NCI-H446 (cell line): Measurements from ENCODE around the gene THUMPD3.

Experiments
- DNase-seq, 2 experiments: peaks; one replicate each; lab custom pipeline; 2025; lab: John Stamatoyannopoulos, UW

Gene THUMPD3

GRCh38 chr3:9352917-9353752 lies 9.7 kb upstream of the THUMPD3 start:
- DNase-seq, result peak; percentile 12 to 40

- DNase-seq, result no peak
Measured at GRCh38 chr3:9361691-9362388, 1.0 kb upstream of the THUMPD3 start.

GRCh38 chr3:9369508-9369907 lies 6.7 kb downstream of the THUMPD3 start:
- DNase-seq, result no peak

GRCh38 chr3:9373465-9373864 lies 10.6 kb downstream of the THUMPD3 start:
- DNase-seq, result no peak

- DNase-seq, result no peak
Measured at GRCh38 chr3:9377981-9378380, 15.1 kb downstream of the THUMPD3 start.

GRCh38 chr3:9379327-9379726 lies 16.5 kb downstream of the THUMPD3 start:
- no peak for DNase-seq

- DNase-seq, result no peak
Measured at GRCh38 chr3:9380014-9380413, 17.2 kb downstream of the THUMPD3 start.

GRCh38 chr3:9384141-9384828 lies 21.4 kb downstream of the THUMPD3 start:
- DNase-seq, result no peak

GRCh38 chr3:9385187-9386077 lies 22.6 kb downstream of the THUMPD3 start:
- DNase-seq, result no peak

GRCh38 chr3:9386078-9386459 lies 23.2 kb downstream of the THUMPD3 start:
- no peak for DNase-seq

GRCh38 chr3:9386501-9387321 lies 23.9 kb downstream of the THUMPD3 start:
- DNase-seq, result no peak

- DNase-seq, result no peak
Measured at GRCh38 chr3:9387322-9387655, 24.4 kb downstream of the THUMPD3 start.

GRCh38 chr3:9388142-9388541 lies 25.3 kb downstream of the THUMPD3 start:
- no peak for DNase-seq

- no peak for DNase-seq
Measured at GRCh38 chr3:9388562-9389272, 25.9 kb downstream of the THUMPD3 start.

GRCh38 chr3:9390265-9390888 lies 27.5 kb downstream of the THUMPD3 start:
- no peak for DNase-seq

GRCh38 chr3:9392041-9392440 lies 29.2 kb downstream of the THUMPD3 start:
- no peak for DNase-seq

GRCh38 chr3:9395570-9396300 lies 32.9 kb downstream of the THUMPD3 start:
- no peak for DNase-seq

- peak; percentile 81 to 94 for DNase-seq
Measured at GRCh38 chr3:9396301-9396631, 33.4 kb downstream of the THUMPD3 start.

- peak; percentile 96 to 97 for DNase-seq
Measured at GRCh38 chr3:9396632-9397331, 33.9 kb downstream of the THUMPD3 start.
